ENCODE results near the gene DENND4A.

DNA sequence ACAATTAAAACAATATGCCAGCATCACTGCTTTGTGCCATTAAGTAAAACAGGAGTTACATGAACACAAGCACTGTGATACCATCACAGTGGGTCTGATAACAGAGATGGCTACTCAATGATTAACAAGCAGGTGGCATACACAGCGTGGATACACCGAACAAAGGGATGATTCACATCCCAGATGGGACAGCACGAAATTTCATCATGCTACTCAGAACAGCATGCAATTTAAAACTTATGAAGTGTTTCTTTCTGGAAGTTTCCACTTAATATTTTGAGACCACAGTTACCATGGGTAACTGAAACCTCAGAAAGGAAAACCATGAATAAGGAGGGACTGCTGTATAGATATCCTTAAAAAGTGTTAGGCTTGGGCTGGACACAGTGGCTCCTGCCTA, 125.8 kb downstream of the DENND4A start:
- TF ChIP-seq POLR2A (IDR thresholded peaks at IDR 0.05) (no peak), POLR2AphosphoS5 (IDR thresholded peaks at IDR 0.05) (no peak), CTCF (IDR thresholded peaks at IDR 0.05) (no peak), EP300 (IDR thresholded peaks at IDR 0.05) (no peak)

All from gastroesophageal sphincter (tissue), 3 donors.